BJ (cell line): Measurements from ENCODE around the gene FUT2. TPM values are rescaled to one million over a fixed set of nuclear protein-coding genes. Genes with fewer than 3 reads are reported as not detected.

ENCODE experiments used
- CTCF ChIA-PET: fragments of 350-600 bp; formaldehyde crosslinking; extraction: SDS; loops from one replicate; lab custom pipeline; 2021; ENCODE audit warnings: antibody characterized with exemption, inconsistent platforms; lab: Yijun Ruan, JAX
- POLR2A ChIA-PET: fragments of 300-600 bp; sonication (Branson Sonifier 250); formaldehyde crosslinking; extraction: SDS; loops from one replicate; lab custom pipeline; 2021; ENCODE audit warnings: antibody characterized with exemption; lab: Charles Lee
- DNase-seq: peaks from one replicate; pipeline ENCODE4 v3.0.0-alpha.2; 2011; ENCODE audit warnings: low read depth
- H3K27me3 ChIP-seq: 2 replicates; pipeline ENCODE4 v1.6.0; 2011; ENCODE audit warnings: low read length; ENCODE audit not compliant: control insufficient read depth, insufficient read depth
- H3K36me3 ChIP-seq: 2 replicates; pipeline ENCODE4 v1.5.1; 2011; ENCODE audit warnings: low read length; ENCODE audit not compliant: control insufficient read depth, insufficient read depth
- H3K4me3 ChIP-seq: 2 replicates; pipeline ENCODE4 v1.5.1; 2011; ENCODE audit warnings: low read depth, mild to moderate bottlenecking, control low read depth, low read length
- polyA plus RNA-seq: library from polyadenylated mRNA; depleted of rRNA; stranded (reverse); fragments of >200 nt; gene quantifications from 2 replicates; pipeline ENCODE4 v1.2.3, GENCODE V29; 2011; rRNA removed
- TF ChIP-seq, protein P1 (sequence below): IDR thresholded peaks from 2 replicates; pipeline ENCODE4 v1.5.1; 2011; ENCODE audit warnings: low read depth, mild to moderate bottlenecking, control low read depth, inconsistent platforms, low read length, moderate library complexity; ENCODE audit not compliant: insufficient read depth

FUT2 gene
- polyA plus RNA-seq, 1 experiment = not detected

DNA sequence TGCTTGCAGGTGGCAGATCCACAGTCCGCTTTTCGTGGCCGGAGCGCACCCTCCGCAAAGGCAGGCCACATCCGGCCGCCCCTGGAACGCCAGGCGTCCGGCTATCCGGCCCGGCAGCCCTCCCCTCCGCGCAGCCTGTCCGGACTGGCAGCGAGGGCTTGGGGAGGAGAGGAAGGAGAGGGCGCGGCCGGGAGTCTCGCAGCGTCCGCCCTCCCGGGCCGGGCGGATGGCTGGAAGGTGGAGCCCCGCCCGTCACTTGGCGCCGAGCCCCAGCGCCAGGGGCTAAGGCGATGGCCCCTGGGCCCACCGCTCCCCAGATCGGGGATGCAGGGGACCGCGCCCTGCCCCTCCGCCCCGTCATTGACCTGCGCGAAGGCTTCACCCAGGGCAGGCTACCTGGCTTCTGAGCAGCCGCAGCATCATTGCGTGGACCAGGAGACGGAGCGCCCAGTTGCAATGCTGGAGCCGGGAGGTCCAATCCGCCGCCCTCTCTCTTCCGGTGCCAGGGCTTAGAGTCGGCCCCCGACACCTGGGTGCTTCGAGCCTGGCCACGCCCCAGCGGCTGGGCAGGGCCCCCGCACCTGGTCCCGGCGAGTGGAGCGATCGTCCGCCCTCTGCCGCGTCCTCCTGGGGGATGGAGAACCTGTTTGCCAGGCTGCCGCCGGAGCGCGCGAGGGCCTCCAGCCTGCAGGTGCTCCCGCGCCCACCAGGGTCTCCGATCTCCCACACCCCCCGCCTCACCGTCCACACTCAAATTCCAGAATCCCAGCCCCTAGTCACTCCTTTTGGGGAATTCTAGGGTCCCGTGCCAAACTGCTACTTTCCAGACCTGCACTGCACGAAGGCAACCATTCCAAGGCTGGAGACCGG lies 57.0 kb downstream of the FUT2 start, which contains the start of gene FUT1:
Gene FUT1 (minus strand): TSS at position 146 of the 870 bp plus-strand sequence. CDS start 1,360 bp downstream, outside the sequence.
- DNase-seq = no peak
- TF ChIP-seq, protein P1, sequence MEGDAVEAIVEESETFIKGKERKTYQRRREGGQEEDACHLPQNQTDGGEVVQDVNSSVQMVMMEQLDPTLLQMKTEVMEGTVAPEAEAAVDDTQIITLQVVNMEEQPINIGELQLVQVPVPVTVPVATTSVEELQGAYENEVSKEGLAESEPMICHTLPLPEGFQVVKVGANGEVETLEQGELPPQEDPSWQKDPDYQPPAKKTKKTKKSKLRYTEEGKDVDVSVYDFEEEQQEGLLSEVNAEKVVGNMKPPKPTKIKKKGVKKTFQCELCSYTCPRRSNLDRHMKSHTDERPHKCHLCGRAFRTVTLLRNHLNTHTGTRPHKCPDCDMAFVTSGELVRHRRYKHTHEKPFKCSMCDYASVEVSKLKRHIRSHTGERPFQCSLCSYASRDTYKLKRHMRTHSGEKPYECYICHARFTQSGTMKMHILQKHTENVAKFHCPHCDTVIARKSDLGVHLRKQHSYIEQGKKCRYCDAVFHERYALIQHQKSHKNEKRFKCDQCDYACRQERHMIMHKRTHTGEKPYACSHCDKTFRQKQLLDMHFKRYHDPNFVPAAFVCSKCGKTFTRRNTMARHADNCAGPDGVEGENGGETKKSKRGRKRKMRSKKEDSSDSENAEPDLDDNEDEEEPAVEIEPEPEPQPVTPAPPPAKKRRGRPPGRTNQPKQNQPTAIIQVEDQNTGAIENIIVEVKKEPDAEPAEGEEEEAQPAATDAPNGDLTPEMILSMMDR = no peak
- Histone ChIP-seq H3K4me3 (peak within 1 kb of the TSS; percentile 24), H3K36me3 (no peaks in the 10 kb centered on the region), H3K27me3 (peaks cover 9% of the 10 kb centered on the region; the same call in 1 of the 2 replicates)
- POLR2A ChIA-PET = no interaction called here
- CTCF ChIA-PET = no interaction called here

DNA sequence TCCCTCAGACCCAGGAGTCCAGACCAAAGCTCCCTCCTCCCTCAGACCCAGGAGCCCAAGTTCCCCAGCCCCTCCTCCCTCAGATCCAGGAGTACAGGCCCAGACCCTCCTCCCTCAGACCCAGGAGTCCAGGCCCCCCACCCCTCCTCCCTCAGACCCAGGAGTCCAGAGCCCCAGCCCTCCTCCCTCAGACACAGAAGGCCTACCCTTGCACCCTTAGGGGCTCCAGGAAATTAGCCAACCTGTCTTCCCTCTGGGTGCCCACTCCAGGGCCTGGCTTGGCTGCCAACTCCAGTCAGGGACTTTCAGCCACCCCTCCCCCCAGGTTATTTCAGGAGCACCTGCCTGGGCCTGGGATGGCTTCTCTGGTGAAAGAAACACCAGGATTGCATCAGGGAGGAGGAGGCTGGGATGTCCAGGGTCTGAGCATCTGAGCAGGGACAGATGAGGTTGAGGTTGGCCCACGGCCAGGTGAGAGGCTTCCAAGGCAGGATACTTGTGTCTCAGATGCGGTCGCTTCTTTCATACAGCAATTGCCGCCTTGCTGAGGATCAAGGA lies 59.4 kb downstream of the FUT2 start, which contains the start of gene FGF21:
Gene FGF21 (plus strand): TSS at position 441 of the 558 bp plus-strand sequence. CDS start 713 bp downstream, outside the sequence.
- H3K36me3 ChIP-seq = no peaks in the 10 kb centered on the region
- TF ChIP-seq, protein P1 = no peak
- no peak for DNase-seq
- no peak within 1 kb of the TSS for H3K4me3 ChIP-seq
- ChIA-PET POLR2A (no interaction called here), CTCF (no interaction called here)
- peaks cover 9% of the 10 kb centered on the region; the same call in 1 of the 2 replicates for H3K27me3 ChIP-seq

Other genes starting within 250 kb of the FUT2 start
- 13.9 and 20.0 TPM in 2 replicates for gene GRWD1, start 250.0 kb upstream of the FUT2 start, polyA plus RNA-seq
- 0.31 and 0.34 TPM in 2 replicates for gene KCNJ14, start 240.4 kb upstream of the FUT2 start, polyA plus RNA-seq
- 40.5 and 65.8 TPM in 2 replicates for gene CYTH2, start 226.6 kb upstream of the FUT2 start, polyA plus RNA-seq
- 0.04 TPM in 1 of 2 replicates, not detected in the other for gene LMTK3, start 184.1 kb upstream of the FUT2 start, polyA plus RNA-seq
- 0.25 TPM in 1 of 2 replicates, not detected in the other for gene SULT2B1, start 143.8 kb upstream of the FUT2 start, polyA plus RNA-seq
- gene SPACA4, start 89.2 kb upstream of the FUT2 start, polyA plus RNA-seq = not detected in 2 replicates
- 0.16 TPM in 1 of 2 replicates, not detected in the other for gene FAM83E, start 80.9 kb upstream of the FUT2 start, polyA plus RNA-seq
- gene RPL18, start 76.8 kb upstream of the FUT2 start, polyA plus RNA-seq = 1,260 and 1,324 TPM in 2 replicates
- gene SPHK2, start 76.5 kb upstream of the FUT2 start, polyA plus RNA-seq = 5.6 and 9.2 TPM in 2 replicates
- gene DBP, start 58.6 kb upstream of the FUT2 start, polyA plus RNA-seq = 4.3 and 5.3 TPM in 2 replicates
- gene CA11, start 49.8 kb upstream of the FUT2 start, polyA plus RNA-seq = 3.0 and 3.2 TPM in 2 replicates
- 0.10 and 0.11 TPM in 2 replicates for gene NTN5, start 23.0 kb upstream of the FUT2 start, polyA plus RNA-seq
- 0.86 and 1.5 TPM in 2 replicates for gene MAMSTR, start 23.8 kb downstream of the FUT2 start, polyA plus RNA-seq
- gene RASIP1, start 44.6 kb downstream of the FUT2 start, polyA plus RNA-seq = 0.76 and 1.1 TPM in 2 replicates
- gene IZUMO1, start 50.9 kb downstream of the FUT2 start, polyA plus RNA-seq = not detected in 2 replicates
- 0.32 and 0.37 TPM in 2 replicates for gene FUT1, start 56.7 kb downstream of the FUT2 start, polyA plus RNA-seq
- not detected in 2 replicates for gene FGF21, start 59.6 kb downstream of the FUT2 start, polyA plus RNA-seq
- gene BCAT2, start 115.1 kb downstream of the FUT2 start, polyA plus RNA-seq = 32.1 and 52.2 TPM in 2 replicates
- gene HSD17B14, start 140.5 kb downstream of the FUT2 start, polyA plus RNA-seq = 7.4 and 7.6 TPM in 2 replicates
- gene PLEKHA4, start 172.6 kb downstream of the FUT2 start, polyA plus RNA-seq = 3.3 and 5.4 TPM in 2 replicates
- gene PPP1R15A, start 176.4 kb downstream of the FUT2 start, polyA plus RNA-seq = 24.7 and 43.0 TPM in 2 replicates
- gene TULP2, start 202.8 kb downstream of the FUT2 start, polyA plus RNA-seq = 0.07 and 0.10 TPM in 2 replicates
- gene NUCB1, start 204.3 kb downstream of the FUT2 start, polyA plus RNA-seq = 145 and 305 TPM in 2 replicates
- gene DHDH, start 237.7 kb downstream of the FUT2 start, polyA plus RNA-seq = not detected in 2 replicates